Smooth muscle cell (in vitro differentiated cells): Measurements from ENCODE around the gene GCNA. TPM values are rescaled to one million over a fixed set of nuclear protein-coding genes. Genes with fewer than 3 reads are reported as not detected.

ENCODE experiments used
- DNase-seq: peaks from one replicate; lab custom pipeline; 2025; ENCODE audit not compliant: unreplicated experiment; lab: John Stamatoyannopoulos, UW
- H2AFZ ChIP-seq: fragments of 200-600 bp; sonication (generic); 2 replicates; pipeline ENCODE4 v1.6.0; 2016; ENCODE audit warnings: antibody characterized with exemption, low read depth, mild to moderate bottlenecking
- H3F3A ChIP-seq: fragments of 200-600 bp; sonication (generic); 2 replicates; pipeline ENCODE4 v1.6.0; 2017; ENCODE audit warnings: antibody characterized with exemption, low read depth
- H3K27ac ChIP-seq: fragments of 200-600 bp; sonication (generic); 2 replicates; pipeline ENCODE4 v1.5.1; 2016; ENCODE audit warnings: low read depth, mild to moderate bottlenecking
- H3K27me3 ChIP-seq: fragments of 200-600 bp; sonication (generic); 2 replicates; pipeline ENCODE4 v1.6.1; 2016; ENCODE audit warnings: low read depth, mild to moderate bottlenecking
- H3K36me3 ChIP-seq: fragments of 200-600 bp; sonication (generic); 2 replicates; pipeline ENCODE4 v1.5.1; 2016; ENCODE audit warnings: low read depth
- H3K4me1 ChIP-seq: fragments of 200-600 bp; sonication (generic); 2 replicates; pipeline ENCODE4 v1.5.1; 2016; ENCODE audit warnings: low read depth
- H3K4me2 ChIP-seq: fragments of 200-600 bp; sonication (generic); 2 replicates; pipeline ENCODE4 v1.6.0; 2016; ENCODE audit warnings: mild to moderate bottlenecking
- H3K4me3 ChIP-seq: fragments of 200-600 bp; sonication (generic); 2 replicates; pipeline ENCODE4 v1.5.1; 2016; ENCODE audit warnings: mild to moderate bottlenecking
- H3K79me2 ChIP-seq: fragments of 200-600 bp; sonication (generic); 2 replicates; pipeline ENCODE4 v1.6.0; 2016; ENCODE audit warnings: low read depth, mild to moderate bottlenecking
- H3K9ac ChIP-seq: fragments of 200-600 bp; sonication (generic); 2 replicates; pipeline ENCODE4 v1.6.0; 2016; ENCODE audit warnings: low read depth
- H3K9me3 ChIP-seq: fragments of 200-600 bp; sonication (generic); replicated peaks from 2 replicates; pipeline ENCODE4 v1.5.1; 2016; ENCODE audit warnings: low read depth
- H4K20me1 ChIP-seq: fragments of 200-600 bp; sonication (generic); 2 replicates; pipeline ENCODE4 v1.6.0; 2016; ENCODE audit warnings: low read depth
- CTCF ChIP-seq: fragments of 200-600 bp; sonication (generic); IDR thresholded peaks from 2 replicates; pipeline ENCODE4 v1.5.1; 2017; ENCODE audit warnings: borderline replicate concordance, mild to moderate bottlenecking, antibody characterized with exemption; ENCODE audit not compliant: insufficient read depth, poor library complexity, severe bottlenecking
- WGBS: methylation state at CpG from one replicate; pipeline ENCODE4 v1.1.7; 2016; ENCODE audit warnings: low lambda C conversion rate; 5-methylcytosine and 5-hydroxymethylcytosine counted together
- polyA plus RNA-seq: library from polyadenylated mRNA; unstranded; fragments of >200 nt; fragmentation: Nextera tagmentation; extraction: Ambion mirVana; gene quantifications from 2 replicates; pipeline ENCODE4 v1.2.1, GENCODE V29; 2016
- total RNA-seq: library from RNA; depleted of rRNA; stranded (reverse); fragments of >200 nt; gene quantifications from 2 replicates; pipeline ENCODE4 v1.2.3, GENCODE V29; 2014

The GCNA gene
- total and polyA plus RNA-seq, 2 experiments from 2014 or later: 0.51 to 0.94 TPM

GRCh38 chrX:71533516-71533850, 44.8 kb upstream of the GCNA start:
- Histone ChIP-seq H3K79me2 (peaks cover 54% of the 10 kb centered on the region), H3F3A (no peaks in the 10 kb centered on the region), H3K4me1 (no peaks in the 10 kb centered on the region), H3K4me2 (peak overlapping the region; percentile 87), H3K27ac (peak overlapping the region; percentile 94), H2AFZ (no peak overlapping the region), H3K9ac (peak overlapping the region; percentile 88), H3K36me3 (no peaks in the 10 kb centered on the region), H3K4me3 (peak overlapping the region; percentile 90), H3K27me3 (no peaks in the 10 kb centered on the region), H3K9me3 (no peaks in the 10 kb centered on the region), H4K20me1 (peaks cover 45% of the 10 kb centered on the region)
- WGBS: 49% methylated on average over 12 of the region's 12 CpGs
- no peak for DNase-seq
- TF ChIP-seq CTCF: no peak

GRCh38 chrX:71533851-71534561, 44.2 kb upstream of the GCNA start:
- no peak for TF ChIP-seq CTCF
- no peak for DNase-seq
- H3K36me3 ChIP-seq: no peaks in the 10 kb centered on the region
- no peaks in the 10 kb centered on the region for H3K9me3 ChIP-seq
- no peaks in the 10 kb centered on the region for H3K27me3 ChIP-seq
- H3K9ac ChIP-seq: peak overlapping the region; percentile 88
- peaks cover 50% of the 10 kb centered on the region for H4K20me1 ChIP-seq
- H3K4me2 ChIP-seq: peak overlapping the region; percentile 87
- peaks cover 59% of the 10 kb centered on the region for H3K79me2 ChIP-seq
- H3K27ac ChIP-seq: peak overlapping the region; percentile 94
- no peaks in the 10 kb centered on the region for H3K4me1 ChIP-seq
- H3F3A ChIP-seq: no peaks in the 10 kb centered on the region
- 48% methylated on average over 31 of the region's 31 CpGs for WGBS
- no peak overlapping the region for H2AFZ ChIP-seq
- peak overlapping the region; percentile 90 for H3K4me3 ChIP-seq

- WGBS: 29% methylated on average over 9 of the region's 9 CpGs
- Histone ChIP-seq H3K27me3 (no peaks in the 10 kb centered on the region), H3K9ac (peak overlapping the region; percentile 88), H3F3A (no peaks in the 10 kb centered on the region), H4K20me1 (peaks cover 59% of the 10 kb centered on the region), H3K4me1 (no peaks in the 10 kb centered on the region), H3K27ac (no peak overlapping the region), H2AFZ (no peak overlapping the region), H3K4me2 (peak overlapping the region; percentile 87), H3K9me3 (no peaks in the 10 kb centered on the region), H3K36me3 (no peaks in the 10 kb centered on the region), H3K4me3 (peak overlapping the region; percentile 90), H3K79me2 (peaks cover 69% of the 10 kb centered on the region)
- no peak for TF ChIP-seq CTCF
- DNase-seq: no peak
Measured at GRCh38 chrX:71534773-71535544, 43.3 kb upstream of the GCNA start.

GRCh38 chrX:71536285-71536684, 42.0 kb upstream of the GCNA start:
- DNase-seq: no peak
- TF ChIP-seq CTCF: no peak
- WGBS: 78% methylated on average over 5 of the region's 5 CpGs
- H3K27me3 ChIP-seq: no peaks in the 10 kb centered on the region
- H3K79me2 ChIP-seq: peaks cover 76% of the 10 kb centered on the region
- peak overlapping the region; percentile 90 for H3K4me3 ChIP-seq
- H3K9ac ChIP-seq: no peak overlapping the region
- no peak overlapping the region for H3K27ac ChIP-seq
- no peak overlapping the region for H2AFZ ChIP-seq
- no peaks in the 10 kb centered on the region for H3K36me3 ChIP-seq
- H3F3A ChIP-seq: no peaks in the 10 kb centered on the region
- H3K4me2 ChIP-seq: peak overlapping the region; percentile 87
- peaks cover 73% of the 10 kb centered on the region for H4K20me1 ChIP-seq
- no peaks in the 10 kb centered on the region for H3K4me1 ChIP-seq
- H3K9me3 ChIP-seq: no peaks in the 10 kb centered on the region
